AG09319 (cell line): ENCODE measurements around the gene FAH.
A peak's percentile ranks its signal among the peaks of the same experiment; 100 is the strongest.

ENCODE experiments used
- DNase-seq: peaks from one replicate; pipeline ENCODE4 v3.0.0-alpha.2; 2010; ENCODE audit warnings: low read depth; ENCODE audit errors: extremely low read depth
- CTCF ChIP-seq: IDR thresholded peaks from 2 replicates; pipeline ENCODE4 v1.5.1; 2011; ENCODE audit warnings: low read depth, mild to moderate bottlenecking, inconsistent platforms, low read length, moderate library complexity

FAH gene

GRCh38 chr15:80171787-80172186, 19.0 kb downstream of the FAH start:
- no peak for TF ChIP-seq CTCF
- no peak for DNase-seq

- TF ChIP-seq CTCF: no peak
- DNase-seq: no peak
These were observed 19.6 kb downstream of the FAH start for GRCh38 chr15:80172401-80172800.

GRCh38 chr15:80173022-80173759, 20.4 kb downstream of the FAH start:
- no peak for DNase-seq
- peak; percentile 64 for TF ChIP-seq CTCF

- no peak for TF ChIP-seq CTCF
- DNase-seq: peak; percentile 55
These were observed 21.4 kb downstream of the FAH start for GRCh38 chr15:80174017-80174746.

- no peak for TF ChIP-seq CTCF
- no peak for DNase-seq
These were observed 22.6 kb downstream of the FAH start for GRCh38 chr15:80175436-80175835.

GRCh38 chr15:80176443-80176842, 23.6 kb downstream of the FAH start:
- no peak for DNase-seq

More at GRCh38 chr15:80176443-80176842, 23.6 kb downstream of the FAH start:
- no peak for TF ChIP-seq CTCF
